GM19240 (cell line): ENCODE data around the gene HK3.
"Not testable (repeated sequence)": the region's sequence is repeated elsewhere in the genome, so short reads cannot be mapped to it uniquely, and the experiment has no call there.

Source experiments
- DNase-seq: peaks from one replicate; pipeline ENCODE4 v3.0.0; 2011; ENCODE audit warnings: low spot score; ENCODE audit not compliant: insufficient read length

HK3 gene

GRCh38 chr5:176883700-176884570, 15.2 kb downstream of the HK3 start:
- no peak for DNase-seq

DNA sequence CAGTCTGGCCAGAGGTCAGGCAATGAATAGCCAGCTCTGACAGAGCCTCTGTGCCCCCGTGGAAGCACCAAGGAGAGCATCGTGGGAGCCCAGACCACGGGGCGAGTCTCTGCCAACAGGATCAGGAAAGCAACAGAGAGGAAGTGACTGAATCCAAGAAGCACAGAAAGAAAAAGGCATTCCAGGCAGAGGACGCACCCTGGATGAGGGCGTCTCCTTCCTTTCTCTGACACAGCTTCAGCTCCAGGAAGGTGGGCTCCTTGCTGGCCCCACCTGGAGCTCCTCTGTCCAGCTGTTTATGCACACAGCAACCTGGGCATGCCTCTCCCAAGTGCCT, 16.6 kb downstream of the HK3 start:
- DNase-seq = no peak

- no peak for DNase-seq
Measured at GRCh38 chr5:176881816-176882566, 17.2 kb downstream of the HK3 start.

DNA sequence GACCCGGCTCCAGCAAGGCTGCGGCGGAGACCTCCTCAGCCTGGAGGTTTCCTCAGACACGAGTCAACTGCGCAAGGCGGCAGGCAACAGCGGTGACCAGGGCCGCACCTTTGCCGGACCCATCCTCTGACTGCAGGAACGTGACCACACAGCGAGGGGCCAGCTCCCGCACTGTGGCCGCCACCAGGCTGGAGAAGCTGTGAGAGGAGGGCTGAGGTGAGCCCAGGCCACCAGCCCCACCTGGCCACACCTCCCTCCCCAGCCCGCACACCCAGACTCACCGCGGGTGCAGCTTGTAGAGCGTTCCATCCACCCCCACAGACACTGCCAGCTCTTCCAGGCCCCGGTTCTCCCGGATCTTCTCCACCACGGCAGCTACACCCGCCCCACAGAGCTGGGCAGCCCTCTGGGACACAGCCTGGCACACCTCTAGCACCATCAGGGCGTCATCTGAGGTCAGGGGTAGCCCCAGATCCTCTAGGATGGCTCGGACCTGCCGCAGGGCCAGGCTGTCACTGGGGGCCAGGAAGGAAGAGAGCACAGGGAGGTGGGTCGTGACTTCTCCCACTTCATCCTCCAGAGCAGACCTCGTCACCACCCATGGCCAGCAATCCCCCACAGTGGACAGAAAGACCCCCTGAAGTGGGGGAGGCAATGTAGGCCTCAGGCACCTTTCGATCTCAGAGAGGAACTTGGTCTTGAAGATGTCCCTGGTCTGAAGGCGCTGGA, 18.0 kb downstream of the HK3 start:
- DNase-seq = no peak

DNA sequence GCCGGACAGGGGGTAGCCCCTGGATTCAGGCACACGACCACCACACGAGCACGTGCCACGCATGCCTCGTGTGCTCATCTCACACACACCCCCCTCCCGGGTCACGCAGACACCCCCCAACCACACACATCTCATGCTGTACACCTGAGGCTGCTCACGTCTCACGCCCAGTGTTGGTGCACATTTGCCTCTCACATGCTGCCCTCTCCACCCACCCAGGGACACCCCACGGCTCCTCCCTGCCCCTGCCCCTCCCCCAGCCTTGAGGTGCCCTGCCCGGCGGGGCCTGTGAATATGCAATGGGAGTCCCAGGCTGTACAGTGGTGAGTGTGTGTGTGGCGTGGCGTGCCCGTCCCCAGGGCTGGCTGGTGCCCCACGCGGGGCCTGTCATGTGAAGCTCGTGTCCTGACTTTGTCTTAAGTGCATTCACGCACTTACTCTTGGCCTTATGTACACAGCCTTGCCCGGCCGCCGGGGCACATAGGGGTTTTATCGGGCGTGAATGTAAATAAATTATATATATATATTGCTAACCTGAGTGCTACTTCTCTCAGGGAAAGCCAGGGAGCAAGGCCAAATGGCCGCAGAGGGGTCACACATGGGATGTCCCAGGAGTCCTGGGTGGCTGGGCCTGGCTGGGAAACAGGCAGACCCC, 18.7 kb downstream of the HK3 start:
- DNase-seq = no peak

- DNase-seq = no peak
Measured at GRCh38 chr5:176879663-176880361, 19.3 kb downstream of the HK3 start.

DNA sequence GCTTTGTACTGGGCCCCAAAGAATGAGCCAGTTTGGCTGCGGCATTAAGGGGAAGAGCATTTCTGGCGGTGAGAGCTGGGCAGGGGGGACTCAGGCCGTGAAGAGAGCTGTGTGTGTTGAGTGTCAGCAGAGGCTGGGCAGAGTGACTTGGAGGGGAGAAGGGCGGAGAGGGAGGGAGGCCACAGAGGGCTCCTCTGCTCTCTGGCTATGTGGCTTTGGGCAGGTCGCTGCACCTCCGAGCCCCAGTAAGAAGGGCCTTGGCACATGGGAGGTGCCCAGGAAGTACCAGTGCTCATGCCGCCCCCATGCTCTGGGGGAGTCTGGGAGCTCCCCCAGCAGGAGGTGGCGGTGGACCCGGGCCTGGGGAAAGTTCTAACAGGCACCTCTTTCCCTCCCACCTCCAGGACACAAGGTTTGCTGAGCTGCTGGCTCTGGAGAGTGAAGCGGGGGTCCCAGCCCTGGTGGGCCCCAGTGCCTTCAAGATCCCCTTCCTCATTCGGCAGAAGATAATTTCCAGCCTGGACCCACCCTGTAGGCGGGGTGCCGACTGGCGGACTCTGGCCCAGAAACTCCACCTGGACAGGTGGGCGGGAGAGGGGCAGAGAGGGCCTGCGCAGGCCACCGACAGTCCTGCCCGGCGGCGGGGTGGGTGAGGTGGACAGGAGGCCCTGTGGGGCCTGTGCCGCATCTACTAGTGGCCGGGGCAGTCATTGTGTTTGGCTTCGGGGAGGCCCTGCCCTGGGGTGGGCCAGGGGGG, 20.1 kb downstream of the HK3 start:
- no peak for DNase-seq

GRCh38 chr5:176878463-176878862, 20.7 kb downstream of the HK3 start:
- DNase-seq = no peak

- DNase-seq = no peak
Measured at GRCh38 chr5:176877793-176878331, 21.3 kb downstream of the HK3 start.

DNA sequence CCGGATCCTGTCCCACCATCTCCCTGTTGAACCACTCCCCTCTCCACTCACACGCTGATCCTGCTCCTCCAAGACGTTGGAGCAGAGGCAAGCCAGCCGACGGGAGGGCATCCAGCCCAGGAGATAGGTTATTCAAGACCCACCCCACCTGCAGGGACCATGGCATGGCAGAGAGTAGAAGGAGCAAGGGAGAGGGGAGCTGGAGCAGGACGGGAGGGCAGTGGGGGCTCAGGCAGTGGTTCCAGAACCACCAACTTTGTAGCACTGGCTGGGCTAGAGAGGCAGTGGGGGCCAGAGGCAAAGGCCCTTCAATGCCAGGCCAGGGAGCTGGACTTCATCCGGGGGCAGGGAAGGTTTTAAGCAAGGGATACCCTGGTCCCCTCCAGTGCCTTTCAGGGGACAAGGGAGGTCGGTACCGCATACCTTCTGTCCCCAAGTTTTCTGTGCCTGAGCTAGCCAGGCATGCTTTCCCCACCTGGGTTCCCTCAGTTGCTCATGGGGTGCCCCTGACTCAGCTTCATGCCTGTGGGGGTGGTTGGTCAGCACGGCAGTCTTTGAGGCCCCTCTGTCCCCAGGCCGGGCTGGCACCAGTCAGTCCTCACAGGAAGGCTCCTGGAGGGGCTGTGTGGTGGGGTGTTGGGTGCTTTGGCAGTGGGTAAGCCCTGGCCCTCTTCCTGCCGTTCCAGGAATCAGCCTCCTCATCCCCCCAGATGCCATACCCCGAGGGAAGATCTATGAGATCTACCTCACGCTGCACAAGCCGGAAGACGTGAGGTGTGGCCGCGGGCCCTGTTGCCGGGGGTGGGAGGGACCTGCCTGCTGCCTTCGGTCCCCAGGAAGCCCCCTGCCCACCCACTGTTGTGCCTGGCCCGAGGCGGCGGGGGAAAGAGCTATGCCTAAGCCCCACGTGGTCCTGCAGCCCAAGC, 22.4 kb downstream of the HK3 start:
- DNase-seq = no peak

DNA sequence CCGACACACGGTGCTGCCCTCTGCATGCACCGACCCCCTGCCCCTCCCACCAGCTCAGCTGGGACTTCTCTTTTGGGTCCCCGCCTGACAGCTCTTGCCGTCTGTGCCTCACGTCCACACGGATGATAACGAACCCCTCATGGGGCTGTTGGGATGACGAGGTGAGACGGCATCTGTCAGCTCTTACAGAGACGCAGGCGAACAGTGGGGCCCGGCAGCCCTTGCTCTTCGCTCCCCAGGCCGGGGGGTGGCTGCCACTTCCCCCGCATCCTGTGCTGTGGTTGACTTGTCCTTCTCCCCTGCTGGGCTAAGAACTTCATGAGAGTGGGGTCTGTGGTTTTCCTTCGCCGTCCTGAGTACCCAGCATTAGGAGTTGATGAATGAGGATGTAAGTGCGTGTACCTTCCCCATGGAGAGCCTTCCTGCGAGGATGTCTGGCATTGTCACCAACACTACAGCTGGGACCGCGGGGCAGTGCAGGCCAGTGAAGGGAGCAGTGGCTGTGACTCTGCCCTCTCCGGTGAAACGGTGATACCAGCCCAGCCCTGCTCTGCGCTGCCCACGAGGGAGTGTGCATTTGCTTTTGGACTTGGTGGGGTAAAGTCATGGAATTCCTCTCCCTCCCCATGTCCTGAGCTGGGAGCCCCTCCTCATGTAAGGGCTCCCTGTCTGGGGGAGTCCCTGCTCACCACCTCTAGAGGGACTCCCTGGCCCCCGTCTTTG, 23.2 kb downstream of the HK3 start:
- DNase-seq = no peak

GRCh38 chr5:176875014-176875550, 24.1 kb downstream of the HK3 start:
- no peak for DNase-seq

GRCh38 chr5:176874198-176874780, 24.9 kb downstream of the HK3 start:
- DNase-seq = no peak

DNA sequence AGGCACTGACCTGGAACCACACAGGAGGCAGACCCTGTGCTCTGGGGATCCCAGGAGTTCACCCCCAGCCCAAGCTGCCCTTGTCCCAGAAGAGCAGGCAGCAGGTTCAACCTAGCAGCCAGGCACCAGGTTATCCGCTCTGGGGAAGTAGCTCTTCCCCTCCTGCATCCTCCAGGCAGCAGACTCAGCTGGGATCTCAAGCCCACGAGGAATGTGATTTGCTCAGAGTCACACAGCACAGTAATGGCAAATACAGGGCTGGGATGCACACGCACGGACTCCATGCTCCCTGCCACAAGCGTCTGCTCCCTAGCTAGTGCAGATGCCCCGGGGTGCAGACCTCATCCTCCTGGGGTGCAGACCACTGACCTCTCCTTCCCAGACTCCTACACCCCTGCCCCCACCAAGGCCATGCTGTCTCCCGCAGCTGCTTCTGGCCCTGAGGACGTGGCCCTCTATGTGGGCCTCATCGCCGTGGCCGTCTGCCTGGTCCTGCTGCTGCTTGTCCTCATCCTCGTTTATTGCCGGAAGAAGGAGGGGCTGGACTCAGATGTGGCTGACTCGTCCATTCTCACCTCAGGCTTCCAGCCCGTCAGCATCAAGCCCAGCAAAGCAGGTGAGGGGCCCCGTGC, 25.5 kb downstream of the HK3 start:
- DNase-seq = no peak

DNA sequence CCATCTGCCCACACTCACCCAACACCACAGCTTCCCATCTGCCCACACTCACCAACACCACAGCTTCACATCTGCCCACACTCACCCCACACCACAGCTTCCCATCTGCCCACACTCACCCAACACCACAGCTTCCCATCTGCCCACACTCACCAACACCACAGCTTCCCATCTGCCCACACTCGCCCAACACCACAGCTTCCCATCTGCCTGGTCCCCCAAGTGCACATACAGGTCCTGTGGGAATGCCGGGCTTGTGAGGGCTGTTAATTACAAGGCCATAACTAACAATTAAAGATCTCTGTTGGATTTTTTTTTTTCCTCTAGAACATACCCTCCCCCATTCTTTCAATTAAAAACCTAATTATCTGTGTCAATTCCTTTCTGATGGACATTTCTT, 26.1 kb downstream of the HK3 start:
- DNase-seq = not testable (repeated sequence)

DNA sequence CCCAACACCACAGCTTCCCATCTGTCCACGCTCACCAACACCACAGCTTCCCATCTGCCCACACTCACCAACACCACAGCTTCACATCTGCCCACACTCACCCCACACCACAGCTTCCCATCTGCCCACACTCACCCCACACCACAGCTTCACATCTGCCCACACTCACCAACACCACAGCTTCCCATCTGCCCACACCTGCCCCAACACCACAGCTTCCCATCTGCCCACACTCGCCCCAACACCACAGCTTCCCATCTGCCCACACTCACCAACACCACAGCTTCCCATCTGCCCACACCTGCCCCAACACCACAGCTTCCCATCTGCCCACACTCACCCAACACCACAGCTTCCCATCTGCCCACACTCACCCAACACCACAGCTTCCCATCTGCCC, 26.6 kb downstream of the HK3 start:
- not testable (repeated sequence) for DNase-seq

DNA sequence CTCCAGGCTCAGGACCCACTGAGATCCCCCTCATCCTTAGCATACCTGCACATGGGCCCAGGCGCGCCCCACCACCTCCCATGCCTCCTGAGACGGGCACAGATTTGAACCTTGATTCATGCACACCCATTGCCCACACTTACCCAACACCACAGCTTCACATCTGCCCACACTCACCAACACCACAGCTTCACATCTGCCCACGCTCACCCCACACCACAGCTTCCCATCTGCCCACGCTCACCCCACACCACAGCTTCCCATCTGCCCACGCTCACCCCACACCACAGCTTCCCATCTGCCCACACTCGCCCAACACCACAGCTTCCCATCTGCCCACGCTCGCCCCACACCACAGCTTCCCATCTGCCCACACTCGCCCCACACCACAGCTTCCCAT, 28.5 kb downstream of the HK3 start:
- not testable (repeated sequence) for DNase-seq
